ENCODE measurements around the gene SSBP3.
"Not testable (repeated sequence)": the region's sequence is repeated elsewhere in the genome, so short reads cannot be mapped to it uniquely, and the experiment has no call there.

Gene SSBP3

DNA sequence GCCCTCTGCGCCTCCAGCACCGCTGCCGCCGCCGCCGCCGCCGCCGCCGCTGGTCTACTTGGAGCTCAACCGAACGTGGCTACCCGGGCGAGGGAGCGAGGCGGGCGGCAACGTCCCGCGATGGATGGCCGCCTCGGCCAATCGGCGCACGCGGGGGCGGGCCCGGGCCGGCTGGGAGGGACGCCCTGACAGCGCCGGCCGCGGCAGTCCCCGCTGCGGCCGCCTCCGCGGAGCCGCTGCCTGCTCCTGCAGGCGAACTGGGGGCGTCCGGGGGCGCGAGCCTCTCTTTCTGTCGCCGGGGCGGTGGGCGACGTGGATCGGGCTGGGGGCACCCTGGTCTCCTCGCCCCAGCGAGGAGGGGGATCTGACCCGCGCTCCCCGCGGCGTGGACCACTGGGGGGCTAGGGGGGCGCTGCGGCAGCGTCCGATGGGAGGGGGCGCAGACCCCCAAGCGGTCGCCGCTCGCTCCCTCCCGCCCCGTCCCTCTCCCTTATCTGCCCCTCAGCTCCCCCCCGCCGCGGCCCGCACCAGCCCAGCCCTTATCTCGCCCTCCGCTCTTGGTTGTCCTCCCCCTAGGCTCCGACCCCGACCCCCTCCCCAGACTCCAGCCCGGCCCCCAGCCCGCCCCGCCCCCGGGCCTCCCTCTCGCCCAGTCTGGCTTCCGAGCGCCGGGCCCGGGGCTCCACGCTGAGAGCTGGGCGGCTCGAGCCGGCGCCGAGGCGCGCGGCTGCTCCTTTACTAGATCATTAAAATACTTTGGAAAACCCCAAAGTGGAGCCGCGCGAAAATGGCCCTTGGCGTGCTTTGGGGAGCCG, at the start of gene SSBP3:
Gene SSBP3, minus strand, starts transcription at position 56 of the 815 bp plus-strand sequence.
- DNase-seq (ENCODE audit: low spot score): peak; percentile 92

DNA sequence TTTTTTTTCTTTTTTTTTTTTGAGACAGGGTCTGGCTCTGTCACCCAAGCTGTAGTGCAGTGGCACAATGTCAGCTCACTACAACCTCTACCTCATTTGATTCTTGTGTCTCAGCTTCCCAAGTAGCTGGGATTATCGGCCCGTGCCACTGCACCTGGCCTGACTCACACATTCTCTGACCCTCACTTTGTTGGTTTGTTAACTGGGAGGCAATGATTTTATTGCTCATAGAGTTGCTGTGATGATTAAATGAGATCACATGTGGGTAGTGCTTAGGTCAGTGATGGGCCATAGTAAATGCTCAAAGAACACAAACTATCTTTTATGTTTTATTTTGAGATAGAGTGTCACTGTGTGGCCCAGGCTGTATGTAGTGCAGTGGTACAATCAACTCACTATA, 47.3 kb upstream of the SSBP3 start:
- no peak for DNase-seq (ENCODE audit: low spot score)

DNA sequence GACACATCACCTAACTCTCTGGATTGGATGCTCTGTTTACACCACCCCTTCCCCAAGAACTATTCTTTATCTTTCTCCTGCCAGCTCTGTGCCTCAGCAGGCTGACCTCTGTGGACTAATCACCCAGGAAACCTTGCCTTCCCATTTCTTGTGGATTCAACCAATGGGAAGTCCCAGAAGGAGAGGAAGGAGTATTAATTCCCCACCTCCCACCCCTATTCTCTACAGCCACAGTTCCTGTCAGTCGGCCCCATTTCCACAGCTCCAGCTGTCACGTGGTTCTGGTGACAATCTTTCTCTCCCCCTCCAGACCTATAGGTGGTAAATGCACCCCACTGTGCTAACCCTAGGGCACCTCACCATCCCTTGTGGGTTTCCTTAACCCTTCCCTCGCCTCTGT, 46.8 kb upstream of the SSBP3 start:
- no peak for DNase-seq (ENCODE audit: low spot score)

DNA sequence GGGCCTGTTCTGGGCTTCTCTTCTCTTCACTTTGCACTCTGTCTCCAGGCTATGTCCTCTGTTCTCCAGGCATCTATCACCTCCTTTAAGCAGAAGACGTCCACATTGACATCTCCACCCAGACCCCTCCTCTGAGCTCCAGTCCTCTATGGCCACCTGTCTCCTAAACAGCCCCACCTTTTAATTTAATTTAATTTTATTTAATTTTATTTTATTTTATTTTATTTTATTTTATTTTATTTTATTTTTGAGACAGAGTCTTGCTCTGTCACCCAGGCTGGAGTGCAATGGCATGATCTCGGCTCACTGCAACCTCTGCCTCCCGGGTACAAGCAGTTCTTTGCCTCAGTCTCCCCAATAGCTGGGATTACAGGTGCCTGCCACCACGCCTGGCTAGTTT, 43.2 kb upstream of the SSBP3 start:
- DNase-seq (ENCODE audit: low spot score): not testable (repeated sequence)

DNA sequence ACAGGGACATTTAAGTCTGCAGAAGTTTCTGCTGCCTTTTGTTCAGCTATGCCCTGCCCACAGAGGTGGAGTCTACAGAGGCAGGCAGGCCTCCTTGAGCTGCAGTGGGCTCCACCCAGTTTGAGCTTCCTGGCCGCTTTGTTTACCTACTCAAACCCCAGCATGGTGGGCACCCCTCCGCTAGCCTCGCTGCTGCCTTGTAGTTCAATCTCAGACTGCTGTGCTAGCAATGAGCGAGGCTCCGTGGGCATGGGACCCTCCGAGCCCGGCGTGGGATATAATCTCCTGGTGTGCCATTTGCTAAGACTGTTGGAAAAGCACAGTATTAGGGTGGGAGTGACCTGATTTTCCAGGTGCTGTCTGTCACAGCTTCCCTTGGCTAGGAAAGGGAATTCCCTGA, 42.6 kb upstream of the SSBP3 start:
- not testable (repeated sequence) for DNase-seq (ENCODE audit: low spot score)

- DNase-seq (ENCODE audit: low spot score): not testable (repeated sequence)
These were observed 40.9 kb upstream of the SSBP3 start for GRCh38 chr1:54447081-54447480.

DNA sequence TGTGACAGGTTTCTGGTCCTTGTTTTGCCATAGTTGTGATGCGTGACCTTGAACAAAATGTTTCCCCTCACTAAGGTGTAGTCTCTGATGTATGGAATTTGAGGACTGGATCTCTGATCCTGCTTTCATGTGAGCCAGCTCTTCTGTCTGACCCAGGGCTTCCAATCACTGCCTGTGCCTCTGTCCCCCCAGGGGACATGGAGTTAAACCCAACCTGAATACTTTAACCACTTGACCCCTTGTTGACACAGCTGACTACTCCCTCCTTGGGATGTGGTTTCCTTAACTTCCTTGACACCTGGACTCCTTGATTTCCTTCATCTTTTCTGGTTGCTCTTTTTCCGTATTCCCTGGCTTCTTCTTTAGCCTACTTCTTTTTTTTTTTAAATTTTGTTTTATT, 36.0 kb upstream of the SSBP3 start:
- no peak for DNase-seq (ENCODE audit: low spot score)

DNA sequence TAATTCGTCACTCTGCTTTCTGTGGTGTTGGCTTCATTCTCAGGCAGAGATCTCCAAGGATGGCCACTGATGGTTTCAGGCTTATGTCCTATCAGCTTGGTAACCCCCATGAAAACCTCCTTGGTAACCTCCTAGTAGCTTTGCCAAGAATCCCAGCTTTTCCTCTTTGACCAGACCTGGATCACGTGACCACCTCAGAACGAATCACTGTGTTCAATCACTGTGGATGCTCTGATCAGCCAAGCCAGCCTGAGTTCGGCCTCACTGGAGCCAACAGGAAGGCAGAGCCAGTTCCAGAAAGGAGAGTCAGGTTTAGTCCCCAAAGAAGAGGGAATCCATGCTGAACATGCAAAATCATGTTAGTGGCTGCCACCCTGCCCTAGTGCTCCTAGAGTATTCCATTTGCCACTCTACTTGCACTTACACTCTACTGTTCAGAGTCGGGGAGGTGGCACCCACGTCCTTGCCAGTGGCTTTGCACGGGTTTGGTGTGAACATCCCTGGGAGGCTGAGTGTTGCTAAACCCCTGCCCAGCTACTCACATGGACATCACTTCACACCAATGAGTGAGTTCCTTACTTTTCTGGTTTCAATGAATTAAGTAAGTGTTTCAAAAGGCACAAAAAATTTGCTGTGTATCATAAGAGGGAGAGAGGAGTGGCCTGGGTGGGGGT, 33.5 kb upstream of the SSBP3 start:
- no peak for DNase-seq (ENCODE audit: low spot score)

DNA sequence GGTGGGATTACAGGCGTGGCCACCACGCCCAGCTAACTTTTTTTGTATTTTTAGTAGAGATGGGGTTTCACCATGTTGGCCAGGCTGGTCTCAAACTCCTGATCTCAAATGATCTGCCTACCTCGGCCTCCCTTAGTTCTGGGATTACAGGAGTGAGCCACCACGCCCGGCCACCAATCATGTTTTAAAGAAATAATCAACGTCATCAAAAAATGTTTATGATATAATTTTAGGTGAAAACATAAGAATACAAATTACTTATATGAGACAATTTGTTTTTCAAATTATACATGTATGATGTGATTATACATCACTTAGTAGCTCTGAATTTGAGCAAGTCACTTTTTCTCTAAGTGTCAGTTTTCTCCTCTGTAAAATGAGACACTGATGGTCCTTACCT, 31.6 kb upstream of the SSBP3 start:
- DNase-seq (ENCODE audit: low spot score): no peak

- DNase-seq (ENCODE audit: low spot score): no peak
These were observed 30.6 kb upstream of the SSBP3 start for GRCh38 chr1:54436826-54437225.

GRCh38 chr1:54429838-54430237, 23.6 kb upstream of the SSBP3 start:
- no peak for DNase-seq (ENCODE audit: low spot score)

DNA sequence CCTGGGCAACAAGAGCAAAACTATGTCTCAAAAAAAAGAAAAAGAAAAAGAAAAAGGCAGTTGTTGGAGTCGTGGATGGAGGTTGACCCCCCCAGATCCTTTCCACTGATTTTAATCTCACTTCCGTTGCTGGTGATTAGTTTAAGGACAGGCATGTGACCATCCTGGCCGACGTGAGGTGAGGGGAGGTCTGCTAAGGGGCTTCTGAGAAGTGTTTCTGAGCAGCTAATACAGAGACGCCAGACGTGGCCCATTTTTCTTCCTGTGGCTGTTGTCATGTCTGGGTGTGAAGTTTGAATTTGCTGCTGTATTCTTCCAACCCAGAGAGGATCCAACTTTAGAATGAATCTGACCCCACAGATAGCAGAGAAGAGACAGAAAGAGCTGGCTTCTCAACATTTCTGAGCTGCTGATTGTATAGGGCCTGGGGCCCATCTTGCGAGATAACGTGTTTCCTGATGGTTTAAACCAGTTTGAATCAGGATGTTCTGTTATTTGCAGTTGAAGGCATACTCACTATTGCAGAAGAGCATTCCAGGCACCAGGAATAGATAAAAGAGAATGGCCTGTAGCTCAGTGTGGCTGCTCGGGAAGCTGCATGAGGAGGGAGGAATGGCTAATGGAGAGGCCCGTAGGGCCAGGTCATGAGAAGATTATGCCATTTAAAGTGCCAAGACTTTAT, 22.8 kb upstream of the SSBP3 start:
- DNase-seq (ENCODE audit: low spot score): no peak

- DNase-seq (ENCODE audit: low spot score): no peak
These were observed 19.0 kb upstream of the SSBP3 start for GRCh38 chr1:54425152-54425584.

GRCh38 chr1:54424398-54424797, 18.2 kb upstream of the SSBP3 start:
- DNase-seq (ENCODE audit: low spot score): no peak

- DNase-seq (ENCODE audit: low spot score): no peak
These were observed 14.9 kb upstream of the SSBP3 start for GRCh38 chr1:54421101-54421504.

DNA sequence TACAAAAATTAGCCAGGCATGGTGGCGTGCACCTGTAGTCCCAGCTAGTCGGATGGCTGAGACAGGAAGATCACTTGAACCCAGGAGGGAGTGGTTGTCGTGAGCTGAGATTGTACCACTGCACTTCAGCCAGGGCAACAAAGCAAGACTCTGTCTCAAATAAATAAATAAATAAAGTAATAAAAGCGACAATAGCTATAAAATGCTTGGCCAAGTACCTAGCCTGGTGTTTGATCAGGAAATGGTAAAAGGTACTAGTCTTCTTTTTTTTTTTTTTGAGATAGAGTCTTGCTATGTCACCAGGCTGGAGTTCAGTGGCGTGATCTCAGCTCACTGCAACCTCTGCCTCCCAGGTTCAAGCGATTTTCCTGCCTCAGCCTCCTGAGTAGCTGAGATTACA, 12.4 kb upstream of the SSBP3 start:
- DNase-seq (ENCODE audit: low spot score): not testable (repeated sequence)

- DNase-seq (ENCODE audit: low spot score): no peak
These were observed 10.9 kb upstream of the SSBP3 start for GRCh38 chr1:54417123-54417522.

- DNase-seq (ENCODE audit: low spot score): no peak
These were observed 10.2 kb upstream of the SSBP3 start for GRCh38 chr1:54416435-54416834.

DNA sequence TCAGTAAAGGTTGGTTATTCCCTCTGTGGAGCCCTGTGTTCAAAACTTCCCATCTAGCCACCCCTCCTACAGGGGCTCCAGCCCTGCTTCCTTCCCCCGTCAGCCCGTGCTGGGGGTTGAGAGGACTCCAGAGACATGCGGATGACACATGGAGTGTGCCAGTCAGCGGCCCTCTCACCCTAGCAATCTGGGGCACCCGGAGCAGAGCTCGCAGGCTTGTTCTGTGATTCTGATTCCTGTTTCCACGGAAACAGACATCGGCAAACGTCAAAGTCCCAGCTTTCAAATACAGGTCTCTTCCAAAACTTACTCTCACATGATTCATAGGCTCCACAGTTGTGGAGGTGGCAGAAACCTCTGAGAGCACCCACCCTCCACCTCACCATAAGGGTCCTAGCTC, 9.8 kb upstream of the SSBP3 start:
- no peak for DNase-seq (ENCODE audit: low spot score)

DNA sequence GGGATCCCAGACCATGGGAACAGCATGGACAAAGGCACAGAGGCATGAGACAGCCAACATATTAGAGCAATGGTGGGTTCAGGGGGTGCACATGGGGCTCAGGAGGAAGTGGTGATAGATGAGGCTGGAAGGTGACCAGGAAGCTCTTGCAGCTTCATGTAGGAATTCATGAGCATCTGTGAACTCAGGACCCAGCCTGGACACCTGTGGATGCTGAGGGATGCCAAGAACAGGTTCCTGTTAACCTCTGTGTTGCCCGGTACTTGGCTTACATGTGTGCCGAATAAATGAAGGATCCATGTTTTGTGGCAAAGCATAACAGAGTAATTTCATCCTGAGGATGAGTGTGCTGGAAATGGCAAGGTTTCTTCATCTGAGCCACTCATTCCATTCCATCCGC, 9.3 kb upstream of the SSBP3 start:
- no peak for DNase-seq (ENCODE audit: low spot score)

- DNase-seq (ENCODE audit: low spot score): no peak
These were observed 7.5 kb upstream of the SSBP3 start for GRCh38 chr1:54413732-54414131.

DNA sequence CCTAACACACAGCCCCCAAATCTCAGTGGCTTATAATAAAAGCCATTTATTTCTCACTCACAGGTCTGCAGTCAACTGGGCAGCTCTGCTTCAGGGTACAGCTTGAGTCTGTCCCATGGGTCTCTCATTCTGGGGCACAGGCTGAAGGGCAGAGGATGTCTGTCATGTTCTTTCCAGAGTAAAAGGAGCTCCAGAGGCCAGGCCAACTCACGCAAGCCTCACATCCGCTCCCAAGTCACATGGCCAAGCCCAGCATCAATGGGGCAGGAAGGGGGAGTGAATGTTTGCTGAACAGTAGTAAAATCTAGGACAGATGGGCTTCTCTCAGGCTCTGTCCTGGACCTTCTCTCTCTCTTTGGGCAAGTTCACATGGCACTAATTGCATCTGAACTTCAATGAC, 7.1 kb upstream of the SSBP3 start:
- no peak for DNase-seq (ENCODE audit: low spot score)

DNA sequence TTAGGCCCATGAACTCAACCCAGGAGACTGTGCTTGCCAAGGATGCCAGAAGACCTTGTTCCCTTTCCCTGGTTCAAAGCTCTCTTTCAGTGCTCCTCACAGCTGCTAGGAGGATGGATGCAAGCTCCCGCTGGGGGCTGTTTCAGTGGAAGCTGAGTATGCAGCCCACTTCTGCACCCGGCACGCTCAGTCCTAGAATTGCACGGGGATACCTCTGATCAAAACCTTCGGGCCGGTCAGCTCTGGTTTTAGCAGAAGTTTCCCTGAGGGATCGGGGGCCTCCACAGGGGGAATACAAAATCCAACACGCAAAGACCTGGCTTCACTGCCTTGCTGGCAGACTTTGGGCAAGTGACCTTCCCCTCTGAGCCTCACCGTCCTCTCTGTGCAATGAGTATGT, 4.2 kb upstream of the SSBP3 start:
- DNase-seq (ENCODE audit: low spot score): no peak

All from NAMALWA (cell line).